Activated effector memory CD4-positive, alpha-beta T cell treated with Interleukin-2 at 50 U/mL for 16 hours (primary cell): Measurements from ENCODE around the gene OSBPL8.

Experiments
- DNase-seq: peaks from one replicate; pipeline ENCODE4 v3.0.0-alpha.2; 2020

OSBPL8 gene

DNA sequence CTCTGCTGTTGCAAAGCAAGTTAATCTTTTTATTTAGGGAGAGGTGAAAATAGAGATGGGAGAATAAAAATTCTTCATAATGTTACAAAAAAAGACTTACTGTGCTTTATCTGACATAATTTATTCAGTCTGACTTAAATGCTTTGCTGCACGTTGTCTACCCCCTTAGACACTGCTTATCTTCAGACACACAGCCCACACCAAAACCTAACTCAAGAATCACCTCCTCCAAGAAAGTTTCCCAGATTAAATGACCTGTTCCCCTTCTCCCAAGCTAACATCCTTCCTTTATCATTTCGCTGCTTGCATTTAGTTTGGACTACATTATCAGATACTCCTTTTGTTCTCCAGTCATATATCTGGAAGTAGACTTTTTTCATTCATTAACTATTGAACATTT lies 3.8 kb downstream of the OSBPL8 start:
- no peak for DNase-seq

- no peak for DNase-seq
Measured at GRCh38 chr12:76555231-76555767, 4.3 kb downstream of the OSBPL8 start.

DNA sequence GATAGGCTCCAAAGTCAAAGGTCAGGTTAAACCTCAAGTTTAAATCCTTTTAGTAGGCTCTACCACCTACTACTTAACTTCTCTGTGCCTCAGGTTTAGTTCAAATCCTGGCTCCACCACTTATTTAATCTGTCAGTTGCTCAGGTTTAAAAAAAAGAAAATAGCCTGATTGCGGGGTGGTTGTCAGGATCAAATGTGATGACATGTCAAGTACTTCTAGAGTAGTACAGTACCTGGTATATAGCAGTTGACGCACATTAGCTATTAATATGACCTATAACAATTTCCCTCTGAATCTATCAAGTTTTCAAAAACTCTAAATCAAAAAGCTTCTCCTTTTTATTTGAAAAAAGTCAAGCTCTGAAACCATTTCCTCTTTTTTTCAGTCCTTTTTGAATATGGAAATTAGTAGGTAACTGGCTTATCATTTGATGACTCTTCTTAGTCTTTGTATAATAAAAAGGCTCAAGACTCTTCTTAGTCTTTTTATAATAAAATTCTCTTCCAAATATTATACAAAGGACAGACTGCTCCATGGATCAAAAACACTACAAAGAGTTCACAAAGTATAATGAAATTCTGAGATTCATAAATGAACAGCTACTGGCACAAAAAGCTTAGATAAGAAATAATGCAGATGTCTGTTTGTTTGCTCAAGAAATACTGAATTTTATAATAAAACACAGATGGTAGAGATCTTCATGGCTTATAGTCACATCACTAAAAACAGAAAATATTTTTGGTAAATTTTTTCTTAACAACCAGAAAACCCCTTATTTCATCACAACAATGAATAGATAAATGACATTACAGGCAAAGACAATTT lies 5.0 kb downstream of the OSBPL8 start:
- DNase-seq, result no peak

DNA sequence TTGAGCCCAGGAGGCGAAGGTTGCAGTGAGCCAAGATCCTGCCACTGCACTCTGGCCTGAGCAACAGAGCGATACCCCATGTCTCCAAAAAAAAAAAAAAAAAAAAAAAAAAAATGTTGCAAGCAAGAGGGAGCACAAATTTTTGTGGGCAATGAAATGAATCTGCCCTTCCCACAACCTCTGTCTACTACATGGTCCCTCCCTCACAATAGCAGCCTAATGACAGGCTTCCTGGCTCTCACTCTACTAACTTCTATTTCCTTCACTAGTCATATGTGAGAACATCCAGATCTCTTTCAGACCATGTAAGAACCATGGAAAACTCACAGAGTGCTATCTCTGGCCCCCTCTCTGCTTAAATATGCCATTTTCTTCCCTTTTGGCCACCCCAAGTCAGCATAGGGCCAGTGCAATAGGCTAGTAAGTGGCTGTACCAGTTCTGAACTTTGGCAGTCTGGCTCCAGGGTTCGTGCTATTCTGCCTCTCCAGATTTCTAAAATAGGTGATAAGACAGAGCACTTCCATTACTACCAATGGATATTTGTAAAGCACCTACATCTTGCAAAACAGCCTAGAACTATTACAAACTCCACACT lies 7.1 kb downstream of the OSBPL8 start:
- DNase-seq, result no peak

DNA sequence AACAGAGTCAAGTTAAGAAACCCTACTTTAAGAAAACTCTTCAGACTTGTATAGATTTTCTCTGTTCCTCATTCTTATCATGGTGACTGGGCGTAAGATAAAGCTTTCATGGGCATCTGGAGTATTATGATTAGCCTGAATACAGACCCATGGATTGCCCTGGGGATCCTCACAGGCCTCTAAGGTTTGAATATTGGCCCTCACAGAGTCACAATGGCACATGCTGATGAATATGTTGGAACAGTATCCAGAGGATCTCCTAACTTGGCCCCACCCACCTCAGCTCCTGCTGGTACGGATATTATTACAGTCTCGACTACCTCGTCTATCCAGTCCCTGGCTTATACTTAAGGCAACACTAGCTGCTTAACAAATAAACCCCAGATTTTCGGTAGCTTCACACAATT lies 8.1 kb downstream of the OSBPL8 start:
- no peak for DNase-seq

DNA sequence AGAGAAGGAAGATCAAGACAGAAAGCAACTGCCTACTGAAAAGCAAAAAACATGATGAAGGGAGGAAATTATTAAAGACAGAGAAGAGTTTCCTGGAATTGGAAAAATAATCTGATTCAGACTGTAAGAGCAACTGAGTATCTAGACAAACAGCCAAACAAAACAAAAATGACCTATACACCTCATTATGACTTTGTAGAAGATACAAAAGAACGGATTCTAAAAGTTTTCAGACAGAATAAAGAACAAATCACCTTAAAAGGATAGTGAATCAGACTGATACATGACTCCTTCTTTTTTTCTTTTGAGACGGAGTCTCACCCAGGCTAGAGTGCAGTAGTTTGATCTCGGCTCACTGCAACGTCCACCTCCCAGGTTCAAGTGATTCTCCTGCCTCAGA lies 10.4 kb downstream of the OSBPL8 start:
- no peak for DNase-seq

- DNase-seq, result no peak
Measured at GRCh38 chr12:76548222-76548837, 11.2 kb downstream of the OSBPL8 start.

DNA sequence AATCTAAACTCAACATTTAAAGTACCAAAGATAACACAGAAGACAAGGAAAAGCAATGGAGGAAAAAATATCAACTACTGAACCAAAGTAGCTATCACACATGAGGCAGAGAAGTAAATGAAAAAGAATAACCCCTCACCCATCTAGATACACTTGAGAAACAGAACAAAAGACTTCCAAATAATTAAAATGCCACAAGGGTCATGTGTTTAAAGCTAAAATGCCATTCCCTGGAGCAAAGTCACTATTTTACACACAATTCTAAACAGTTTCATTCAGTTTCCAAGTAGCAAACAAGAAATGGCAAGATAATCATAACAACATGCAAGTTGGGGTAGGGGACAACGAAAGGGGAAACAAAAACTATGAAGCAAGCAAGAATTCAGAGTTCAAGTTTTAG lies 12.0 kb downstream of the OSBPL8 start:
- DNase-seq, result no peak

- no peak for DNase-seq
Measured at GRCh38 chr12:76546889-76547288, 12.7 kb downstream of the OSBPL8 start.

GRCh38 chr12:76545486-76545885 lies 14.1 kb downstream of the OSBPL8 start:
- DNase-seq, result no peak

DNA sequence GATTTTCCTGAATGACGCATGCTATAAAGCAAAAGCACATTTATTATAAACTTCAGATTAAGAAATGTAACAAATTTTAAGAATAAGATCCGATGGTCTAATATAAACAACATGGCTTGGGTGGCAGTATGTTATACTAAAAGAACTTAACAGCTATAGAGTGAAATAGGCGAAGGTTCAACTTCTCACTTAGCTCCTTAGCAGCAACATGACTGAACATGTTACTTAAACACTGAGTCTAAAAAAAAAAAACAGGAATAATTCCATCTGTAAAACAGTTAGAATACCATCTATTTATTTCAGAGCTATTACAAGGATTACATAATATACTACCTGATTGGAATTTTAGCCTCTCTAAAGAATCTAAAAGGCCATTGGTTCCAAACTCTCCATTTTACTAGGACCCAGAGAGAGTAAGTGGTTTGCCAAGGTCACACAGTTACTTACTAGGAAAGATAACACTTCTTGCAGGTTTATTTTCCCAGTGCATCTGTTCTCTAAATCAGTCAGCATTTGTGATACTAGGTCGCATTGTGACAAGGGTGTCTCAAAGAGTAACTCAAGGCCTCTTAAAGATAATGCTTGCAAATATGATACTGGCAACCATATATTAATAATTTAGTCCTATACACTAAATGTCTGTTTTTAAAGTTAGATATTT lies 14.8 kb downstream of the OSBPL8 start:
- no peak for DNase-seq

DNA sequence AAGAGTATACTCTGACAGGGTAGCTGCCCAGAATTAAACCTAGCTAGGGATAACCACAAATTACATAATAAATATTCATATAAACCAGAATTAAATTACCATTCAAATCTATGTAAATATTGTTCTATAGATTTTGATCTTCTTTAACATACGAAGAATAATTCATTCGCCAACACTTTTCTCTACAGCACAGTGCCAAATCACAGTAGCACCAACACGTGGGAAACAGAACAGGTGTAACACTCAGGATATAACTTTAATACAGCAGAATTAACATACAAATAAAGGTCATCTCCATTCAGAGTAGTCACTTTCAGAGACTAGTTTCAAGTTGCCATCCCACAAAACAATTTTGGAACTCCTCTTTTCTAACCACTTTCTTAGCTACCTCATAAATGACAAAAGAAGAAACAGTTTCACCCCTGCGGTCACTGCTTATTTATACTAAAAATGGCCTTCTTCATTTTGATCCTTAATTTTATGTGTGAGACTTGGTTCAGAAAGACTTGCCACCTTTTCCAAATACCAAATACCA lies 15.7 kb downstream of the OSBPL8 start:
- DNase-seq, result no peak

DNA sequence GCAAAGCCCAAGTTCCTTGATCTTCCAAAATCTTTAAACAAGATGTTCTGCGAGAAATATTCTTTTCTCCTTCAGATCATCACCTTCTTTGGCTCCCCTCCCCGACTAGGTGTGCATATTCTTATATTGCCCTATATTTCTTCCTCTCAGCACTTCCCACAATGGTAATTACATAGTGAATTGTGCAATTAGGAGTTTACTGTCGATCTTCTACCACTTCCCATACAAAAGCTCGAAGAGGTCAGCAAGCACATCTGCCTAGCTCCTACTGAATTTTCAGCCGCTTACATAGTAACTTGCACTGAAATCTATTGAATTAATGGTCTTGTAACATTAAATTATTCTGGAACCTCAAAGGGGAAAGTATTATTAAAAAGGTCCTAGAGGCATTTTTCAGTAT lies 16.7 kb downstream of the OSBPL8 start:
- no peak for DNase-seq

DNA sequence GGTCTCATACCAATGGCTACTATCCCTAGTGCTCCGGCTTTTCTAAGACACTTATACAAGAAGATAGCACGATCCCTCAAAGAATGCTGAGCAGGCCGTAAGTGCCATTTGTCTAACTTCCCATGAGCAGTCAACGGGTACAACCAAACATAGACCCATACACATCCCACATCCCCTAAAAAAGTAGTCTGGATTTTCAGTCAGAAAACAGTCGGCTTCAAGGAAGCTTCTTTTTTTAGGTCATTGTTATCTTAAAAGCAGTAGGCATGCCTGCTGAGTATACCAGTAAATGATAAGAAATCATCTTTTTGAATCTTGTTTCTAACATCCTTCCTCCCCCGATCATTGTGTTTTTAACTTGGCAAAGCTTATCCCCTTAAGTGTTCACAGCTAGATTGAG lies 19.8 kb downstream of the OSBPL8 start:
- no peak for DNase-seq

- DNase-seq, result no peak
Measured at GRCh38 chr12:76537923-76538322, 21.6 kb downstream of the OSBPL8 start.

GRCh38 chr12:76536546-76536945 lies 23.0 kb downstream of the OSBPL8 start:
- DNase-seq, result no peak

- no peak for DNase-seq
Measured at GRCh38 chr12:76535170-76535569, 24.4 kb downstream of the OSBPL8 start.

GRCh38 chr12:76533331-76533730 lies 26.2 kb downstream of the OSBPL8 start:
- DNase-seq, result no peak

- DNase-seq, result no peak
Measured at GRCh38 chr12:76532520-76532919, 27.1 kb downstream of the OSBPL8 start.

DNA sequence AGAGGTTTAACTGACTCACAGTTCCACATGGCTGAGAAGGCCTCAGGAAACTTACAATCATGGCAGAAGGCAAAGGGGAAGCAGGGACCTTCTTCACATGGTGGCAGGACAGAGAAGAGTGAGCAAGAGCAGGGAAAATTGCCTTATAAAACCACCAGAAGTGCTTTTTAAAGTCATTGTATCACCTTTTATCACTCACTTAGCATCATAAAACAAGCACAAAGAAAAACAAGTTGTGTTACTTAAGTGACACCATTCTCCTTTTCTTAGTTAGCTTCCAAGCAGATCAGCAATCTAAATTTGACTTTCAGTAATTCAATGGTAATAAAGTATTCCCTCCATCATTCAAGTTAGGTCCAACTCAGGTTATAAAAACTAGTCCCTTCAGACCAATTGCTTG lies 28.5 kb downstream of the OSBPL8 start:
- DNase-seq, result no peak

DNA sequence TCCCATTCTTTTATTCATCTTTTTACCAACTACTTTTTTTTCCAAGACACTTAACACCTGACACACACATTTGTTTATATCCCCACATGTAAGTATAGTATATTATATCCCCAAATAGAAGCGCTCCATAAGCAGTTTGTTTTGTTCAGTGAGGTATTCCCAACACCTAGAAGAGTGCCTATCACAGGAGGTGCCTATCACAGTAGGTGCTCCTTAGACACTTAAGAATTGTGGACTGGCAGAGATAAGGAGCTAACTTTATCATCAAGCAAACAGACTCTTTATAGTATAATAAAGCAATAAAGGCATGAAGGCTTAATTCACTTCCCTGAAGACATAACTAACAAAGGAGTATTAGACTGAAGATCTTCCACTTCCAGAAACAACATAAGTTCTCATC lies 29.1 kb downstream of the OSBPL8 start:
- no peak for DNase-seq

- DNase-seq, result no peak
Measured at GRCh38 chr12:76529226-76529918, 30.2 kb downstream of the OSBPL8 start.

DNA sequence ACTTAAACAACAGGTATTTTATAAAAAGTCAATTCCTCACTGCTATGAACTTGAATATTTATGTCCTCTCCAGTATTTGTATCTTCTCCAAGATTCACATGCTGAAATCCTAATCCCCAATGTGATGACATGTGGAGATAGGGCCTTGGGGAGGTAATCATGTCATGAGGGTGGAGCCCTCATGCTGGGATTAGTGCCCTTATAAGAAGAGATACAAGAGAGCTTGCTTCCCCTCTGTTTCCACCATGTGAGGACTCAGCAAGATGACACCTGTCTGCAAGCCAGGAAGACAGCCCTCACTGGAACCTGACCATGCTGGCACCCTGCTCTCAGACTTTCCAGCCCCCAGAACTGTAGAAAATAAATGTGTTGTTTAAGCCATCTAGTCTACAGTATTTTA lies 36.2 kb downstream of the OSBPL8 start:
- DNase-seq, result no peak
